HG03432 (cell line): ENCODE measurements around the gene PXT1.
"Not testable (repeated sequence)": the region's sequence is repeated elsewhere in the genome, so short reads cannot be mapped to it uniquely, and the experiment has no call there.

Experiments used
- ATAC-seq: cut with Tn5 transposase; IDR thresholded peaks from one replicate; pipeline ENCODE4 v1.9.1; 2021; ENCODE audit warnings: mild to moderate bottlenecking, moderate library complexity; ENCODE audit not compliant: unreplicated experiment

PXT1 gene, protein sequence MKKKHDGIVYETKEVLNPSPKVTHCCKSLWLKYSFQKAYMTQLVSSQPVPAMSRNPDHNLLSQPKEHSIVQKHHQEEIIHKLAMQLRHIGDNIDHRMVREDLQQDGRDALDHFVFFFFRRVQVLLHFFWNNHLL

DNA sequence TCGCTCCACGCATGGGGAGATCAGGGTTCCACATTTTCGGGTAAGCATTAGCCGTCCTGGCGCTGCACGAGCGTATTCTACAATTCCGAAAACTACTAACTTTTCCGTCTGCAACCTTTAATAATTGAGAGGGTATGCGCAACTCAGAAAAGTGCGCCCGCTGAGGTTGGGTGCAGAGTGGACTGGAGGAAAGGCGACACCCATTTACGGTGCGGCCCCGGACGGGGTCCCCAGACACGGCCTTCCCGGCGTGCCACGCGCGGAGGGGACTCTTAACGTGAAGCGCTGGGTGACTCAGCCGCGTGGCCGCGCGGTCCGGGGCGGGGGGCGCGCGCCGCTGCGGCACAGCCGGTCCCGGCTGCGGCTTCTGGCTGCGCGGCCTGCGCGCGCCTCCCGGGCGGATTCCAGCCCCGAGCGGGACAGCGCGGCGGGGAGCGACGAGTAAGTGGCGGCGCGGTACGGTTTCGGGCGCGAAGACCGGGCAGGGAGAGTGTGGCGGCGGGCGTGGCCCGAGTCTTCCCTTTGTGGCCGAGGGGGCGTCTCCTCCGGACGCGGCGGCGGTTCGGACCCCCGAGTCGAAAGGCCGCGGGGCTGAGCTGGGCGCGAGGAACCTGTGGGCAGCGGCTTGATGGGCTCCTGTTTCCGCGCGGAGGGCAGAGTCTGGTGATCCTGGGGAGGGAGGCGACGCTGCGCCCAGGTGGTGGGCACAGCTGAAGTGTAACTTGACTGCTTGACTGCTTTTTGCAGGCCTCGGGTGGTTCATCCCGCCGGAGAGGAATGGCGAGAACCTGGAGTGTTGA is at the start of gene PXT1, which contains the start of gene KCTD20:
TSS of gene PXT1 (minus strand) at position 184 of the 800 bp plus-strand sequence. CDS start 16,772 bp downstream, outside the sequence.
TSS of gene KCTD20 (plus strand) at position 330 of the 800 bp plus-strand sequence. CDS start 27,098 bp downstream, outside the sequence.
- ATAC-seq = peak; percentile 85

DNA sequence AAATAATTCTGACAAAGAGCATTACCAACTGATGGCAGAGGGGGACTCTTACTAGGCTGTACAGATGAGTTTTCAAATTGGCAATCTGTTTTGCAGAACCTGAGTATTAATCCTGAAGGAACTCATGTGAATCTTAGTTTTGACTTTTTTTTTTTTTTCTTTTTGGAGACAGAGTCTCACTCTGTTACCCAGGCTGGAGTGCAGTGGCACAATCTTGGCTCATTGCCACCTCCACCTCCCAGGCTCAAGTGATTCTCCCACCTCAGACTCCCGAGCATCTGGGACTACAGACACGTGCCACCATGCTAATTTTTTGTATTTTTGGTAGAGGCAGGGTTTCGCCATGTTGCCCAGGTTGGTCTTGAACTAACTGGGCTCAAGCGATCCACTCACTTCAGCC is 49.4 kb upstream of the PXT1 start:
- ATAC-seq = no peak

DNA sequence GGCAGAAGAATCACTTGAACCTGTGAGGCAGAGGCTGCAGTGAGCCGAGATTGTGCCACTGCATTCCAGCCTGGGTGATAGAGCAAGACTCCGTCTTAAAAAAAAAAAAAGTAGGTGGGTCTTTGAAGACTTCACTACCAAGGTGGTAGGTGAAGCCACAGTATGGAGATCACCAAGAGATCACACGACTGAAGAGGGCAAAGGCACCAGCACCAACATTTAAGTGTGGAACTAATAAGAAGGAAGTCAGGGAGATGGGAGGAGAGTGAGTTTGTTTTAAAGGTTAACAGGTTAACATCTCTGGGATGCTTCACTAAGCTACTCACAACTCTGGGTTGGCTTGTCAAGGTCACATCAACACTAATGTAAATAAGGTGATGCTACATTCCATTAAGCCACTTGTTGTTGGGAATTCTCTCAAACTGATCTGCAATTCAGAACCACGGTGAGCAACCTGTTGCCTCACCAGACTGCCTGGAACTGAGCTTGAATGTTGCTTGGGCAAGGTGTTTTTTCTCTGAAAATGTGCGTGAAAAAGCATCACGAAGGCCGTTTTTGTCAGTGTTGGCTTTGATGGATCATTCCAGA is 48.8 kb upstream of the PXT1 start:
- no peak for ATAC-seq

DNA sequence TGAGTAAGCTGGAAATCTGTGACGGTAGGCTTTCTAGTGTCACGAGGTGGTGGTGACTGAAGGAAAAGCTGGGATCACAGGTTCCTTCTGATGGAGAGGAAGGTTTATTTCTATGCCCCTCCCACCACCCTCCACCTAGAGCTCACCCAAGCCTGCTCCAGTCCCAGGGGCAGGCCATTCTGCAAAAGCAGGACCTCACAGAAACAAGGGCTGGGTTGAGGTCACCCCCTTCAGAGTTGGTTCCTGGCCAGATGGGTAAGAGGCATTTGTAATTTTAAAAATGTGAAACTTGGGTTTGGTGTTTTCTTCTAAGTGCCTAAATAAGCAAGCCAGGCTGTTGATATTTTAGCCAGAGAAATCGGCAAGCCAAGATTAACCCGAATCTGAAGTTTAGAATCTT is 46.8 kb upstream of the PXT1 start:
- ATAC-seq = no peak

DNA sequence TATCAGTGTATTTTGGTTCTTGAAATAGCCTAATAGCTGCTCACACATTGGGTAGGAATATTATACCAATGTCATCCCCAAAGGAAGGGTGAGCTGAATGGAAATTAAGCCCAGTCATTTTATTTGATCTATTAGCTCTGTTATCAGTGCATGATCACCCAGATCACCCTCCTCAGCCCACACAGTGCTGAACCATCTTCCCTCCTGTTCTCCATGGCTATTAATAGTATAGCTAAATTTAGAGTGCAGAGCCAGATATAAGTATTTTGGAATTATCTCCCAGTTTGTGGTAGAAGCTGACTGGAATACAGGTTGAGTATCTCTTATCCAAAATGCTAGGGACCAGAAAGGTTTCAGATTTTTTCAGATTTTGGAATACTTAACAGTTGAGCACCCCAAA is 45.6 kb upstream of the PXT1 start:
- ATAC-seq = no peak

DNA sequence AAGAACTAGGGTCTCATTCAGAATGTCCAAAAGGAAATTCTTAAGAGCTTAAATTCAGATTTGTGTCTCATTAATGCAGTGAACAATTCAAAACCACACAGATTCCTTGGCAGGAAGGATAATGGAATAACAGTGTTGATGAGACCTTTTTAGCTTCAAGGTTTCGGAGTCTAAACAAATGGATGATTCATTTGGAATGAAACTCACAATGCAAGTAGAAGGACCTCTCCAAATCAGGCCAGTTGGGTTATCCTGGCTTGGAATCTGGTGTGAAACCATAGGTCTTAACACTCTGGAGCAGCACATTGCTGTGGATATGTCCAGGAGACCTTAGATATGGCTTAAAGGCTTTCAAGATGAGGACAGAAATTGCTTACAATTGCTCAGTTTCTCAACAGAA is 45.0 kb upstream of the PXT1 start:
- ATAC-seq = no peak

DNA sequence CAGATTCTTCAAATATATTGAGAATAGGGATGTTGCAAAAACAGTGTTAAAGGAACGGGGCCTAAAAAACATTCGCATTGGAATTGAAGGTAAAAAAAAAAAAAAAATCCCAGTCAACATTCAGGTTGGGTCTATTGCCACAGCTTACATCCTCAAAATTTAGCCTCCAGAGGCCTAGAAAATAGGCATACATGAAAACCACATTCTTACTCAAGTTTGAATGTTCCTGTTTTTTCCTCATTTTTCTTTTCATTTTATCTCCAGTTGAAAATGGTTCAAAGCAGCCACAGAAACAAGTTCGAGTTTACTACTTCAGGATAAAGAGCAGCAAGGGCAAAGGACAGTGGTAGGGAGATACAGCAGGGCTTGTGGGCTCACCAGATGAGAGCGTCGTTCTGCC is 42.1 kb upstream of the PXT1 start:
- ATAC-seq = no peak

DNA sequence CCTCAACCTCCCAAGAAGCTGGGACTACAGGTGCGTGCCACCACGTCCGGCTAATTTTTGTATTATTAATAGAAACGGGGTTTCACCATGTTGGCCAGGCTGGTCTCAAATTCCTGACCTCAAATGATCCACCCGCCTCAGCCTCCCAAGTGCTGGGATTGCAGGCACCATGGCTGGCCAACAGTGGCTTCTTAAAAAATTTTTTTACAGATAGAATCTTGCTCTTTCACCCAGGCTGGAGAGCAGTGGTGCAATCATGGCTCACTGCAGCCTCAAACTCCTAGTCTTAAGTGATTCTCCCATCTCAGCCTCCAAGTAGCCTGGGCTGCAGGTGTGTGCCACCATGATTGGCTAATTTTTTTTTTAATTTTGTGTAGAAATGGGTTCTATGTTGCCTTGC is 40.7 kb upstream of the PXT1 start:
- not testable (repeated sequence) for ATAC-seq

DNA sequence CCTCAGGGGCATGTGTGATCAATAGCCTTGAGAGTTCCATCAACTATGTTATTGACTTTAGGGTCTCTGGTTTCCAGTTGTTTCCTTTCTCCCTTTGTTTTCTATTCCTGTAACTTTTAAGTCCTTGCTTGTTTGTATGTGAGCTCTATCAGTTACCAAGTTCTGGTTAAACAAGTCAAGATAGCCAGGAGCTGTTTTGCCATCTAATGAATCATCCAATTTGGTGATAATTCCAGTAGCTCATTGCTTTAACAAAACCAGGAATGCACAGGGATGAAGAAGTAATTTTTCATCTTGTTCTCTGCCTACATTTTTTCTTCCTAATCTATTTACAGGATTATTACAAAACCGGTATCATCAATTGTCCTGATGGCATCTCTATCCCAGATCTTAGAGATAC is 36.6 kb upstream of the PXT1 start:
- ATAC-seq = no peak

DNA sequence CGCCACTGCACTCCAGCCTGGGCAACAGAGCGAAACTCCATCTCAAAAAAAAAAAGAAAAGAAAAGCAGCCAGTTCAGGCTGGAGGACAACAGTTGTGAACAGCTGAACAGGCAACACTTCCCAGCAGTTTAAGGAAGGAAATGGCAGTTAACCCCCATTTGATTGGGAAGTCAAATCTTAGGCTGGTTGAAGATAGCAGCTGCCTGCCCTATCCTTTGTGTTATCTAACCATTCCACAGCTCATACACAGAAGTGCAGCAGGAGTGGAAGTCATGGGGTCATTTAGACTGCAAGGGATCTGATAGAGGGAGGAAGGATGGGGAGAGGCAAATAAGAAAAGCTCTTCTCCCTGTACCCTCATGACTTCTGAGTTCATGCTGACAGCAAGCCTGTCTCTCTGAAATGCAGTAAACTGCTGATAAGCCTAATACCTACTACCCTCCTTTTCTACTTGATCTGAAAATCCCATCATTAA is 35.4 kb upstream of the PXT1 start:
- no peak for ATAC-seq

DNA sequence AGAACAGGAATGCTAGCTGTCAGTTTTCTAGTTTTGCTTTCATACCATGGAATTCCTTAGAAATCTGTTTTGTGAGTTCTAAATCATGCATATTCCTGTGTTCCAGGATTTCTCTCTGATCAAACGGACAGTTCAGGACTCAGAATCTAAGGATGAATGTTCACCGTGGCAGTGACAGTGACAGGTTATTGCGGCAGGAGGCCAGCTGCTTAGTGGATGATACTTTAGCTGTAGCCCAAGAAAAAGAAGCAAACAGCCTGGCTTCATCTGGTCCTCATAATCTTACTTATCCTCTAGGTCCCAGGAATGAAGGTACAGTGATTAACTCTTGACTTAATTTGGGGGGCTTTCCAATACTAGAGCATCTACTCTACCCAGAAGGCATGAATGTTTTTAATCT is 27.3 kb upstream of the PXT1 start:
- no peak for ATAC-seq

DNA sequence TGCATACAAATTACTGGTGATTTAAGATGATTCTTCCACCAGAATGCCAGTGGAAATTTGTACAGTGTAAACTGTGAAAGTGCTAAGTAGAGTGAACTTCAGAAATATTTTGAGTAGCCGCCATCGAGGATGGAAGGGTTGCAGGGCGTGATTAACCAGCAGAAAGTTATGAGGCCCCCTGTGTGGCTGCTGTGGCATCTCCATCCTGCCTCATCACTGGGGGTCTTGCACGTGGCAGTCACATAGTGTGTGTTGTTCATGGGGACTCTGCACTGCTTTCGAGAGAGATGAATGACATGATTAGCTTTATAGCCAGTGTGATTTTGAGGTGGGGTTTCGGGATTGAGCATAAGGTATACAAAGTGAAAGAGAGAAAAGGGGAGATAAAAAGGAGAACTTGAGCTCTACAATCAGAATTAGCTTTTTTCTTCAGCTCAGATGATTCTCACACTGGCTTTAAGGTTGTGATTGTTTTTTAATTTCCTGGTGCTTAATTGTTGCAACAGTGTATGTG is 26.6 kb upstream of the PXT1 start:
- no peak for ATAC-seq

DNA sequence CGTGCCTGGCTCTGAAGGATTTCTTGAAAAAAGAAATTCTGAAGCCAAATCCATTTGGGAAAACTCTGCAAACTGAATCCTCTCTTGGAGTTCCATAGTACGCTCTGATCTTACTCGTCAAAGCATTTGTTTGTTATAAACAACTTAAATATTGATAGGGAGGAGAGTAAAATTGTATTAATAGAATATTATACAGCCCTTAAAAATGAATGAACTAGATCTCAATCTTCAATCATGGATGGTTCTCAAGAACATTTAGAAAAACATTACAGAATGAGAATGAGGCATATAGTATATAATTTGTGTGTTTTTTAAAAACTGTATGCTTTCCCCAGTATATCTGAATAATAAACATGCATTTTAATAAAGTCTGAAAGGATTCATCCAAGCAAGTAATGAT is 25.0 kb upstream of the PXT1 start:
- ATAC-seq = no peak

DNA sequence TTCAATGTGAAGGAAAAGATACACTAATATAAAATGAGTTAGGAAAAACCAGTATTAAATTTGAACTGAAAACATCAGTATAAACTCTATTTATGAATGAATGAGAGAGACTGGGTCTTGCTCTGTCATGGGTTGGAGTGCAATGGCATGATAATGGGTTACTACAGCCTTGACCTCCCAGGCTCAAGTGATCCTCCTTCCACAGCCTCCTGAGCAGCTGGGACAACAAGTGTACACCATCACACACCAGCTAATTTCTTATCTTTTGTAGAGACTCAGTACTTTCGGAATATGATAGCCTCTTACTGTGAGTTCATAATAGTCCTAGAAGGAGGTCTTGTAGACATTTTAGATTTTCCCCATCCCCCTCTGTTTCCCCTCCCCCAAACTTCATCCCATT is 21.6 kb upstream of the PXT1 start:
- ATAC-seq = no peak

DNA sequence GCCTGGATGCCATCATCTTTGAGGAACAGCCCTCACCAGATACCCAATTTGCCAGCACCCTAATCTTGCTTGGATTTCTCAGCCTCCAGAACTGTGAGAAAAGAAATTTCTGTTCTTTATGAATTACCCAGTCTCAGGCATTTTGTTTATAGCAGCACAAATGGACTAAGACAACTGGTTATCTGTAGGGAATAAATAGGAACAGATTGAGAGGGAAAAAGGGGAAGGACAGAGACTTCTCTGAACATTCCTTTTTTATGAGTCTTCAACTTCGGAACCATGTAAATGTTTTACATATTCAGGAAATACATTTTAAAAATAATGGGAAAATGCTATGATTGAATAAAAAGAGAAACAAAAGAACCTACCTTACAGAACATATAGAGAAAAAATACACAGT is 21.0 kb upstream of the PXT1 start:
- ATAC-seq = no peak

DNA sequence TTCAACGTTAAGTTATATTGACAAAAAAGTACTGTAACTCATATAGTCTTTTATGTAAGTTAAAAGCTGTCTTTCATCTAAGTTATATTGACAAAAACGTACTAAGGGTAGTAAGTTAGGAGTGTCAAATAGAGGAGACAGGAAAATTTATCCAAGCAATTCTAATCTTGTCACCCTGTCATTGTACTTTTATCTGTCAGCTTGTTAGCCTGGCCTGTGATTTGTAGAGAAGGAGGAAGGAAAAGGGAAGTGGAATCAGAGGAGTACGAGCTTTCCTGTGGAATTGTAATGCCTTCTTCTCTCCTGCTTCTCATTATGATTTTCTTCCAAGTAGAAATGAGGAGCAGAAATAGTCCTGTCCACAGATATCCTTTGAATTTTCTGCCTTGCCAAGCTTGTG is 19.0 kb upstream of the PXT1 start:
- no peak for ATAC-seq

DNA sequence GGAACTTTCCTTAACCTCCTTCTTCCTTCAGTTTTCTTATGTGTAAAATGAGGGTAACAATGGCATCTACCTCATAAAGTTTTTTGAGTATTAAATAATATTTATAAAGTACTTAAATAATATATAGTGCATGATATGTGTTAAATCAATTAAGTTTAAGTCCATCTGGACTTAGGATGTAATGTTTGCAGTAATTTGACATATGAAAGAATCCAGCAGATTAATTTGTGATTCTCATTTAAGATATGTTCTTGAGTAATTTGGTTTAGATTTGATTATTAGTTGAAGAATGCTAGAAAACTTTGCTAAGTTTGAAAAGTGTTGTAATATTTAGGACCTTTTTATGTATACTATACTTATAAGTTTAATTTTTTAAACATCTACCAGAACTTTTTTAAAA is 18.3 kb upstream of the PXT1 start:
- ATAC-seq = no peak

DNA sequence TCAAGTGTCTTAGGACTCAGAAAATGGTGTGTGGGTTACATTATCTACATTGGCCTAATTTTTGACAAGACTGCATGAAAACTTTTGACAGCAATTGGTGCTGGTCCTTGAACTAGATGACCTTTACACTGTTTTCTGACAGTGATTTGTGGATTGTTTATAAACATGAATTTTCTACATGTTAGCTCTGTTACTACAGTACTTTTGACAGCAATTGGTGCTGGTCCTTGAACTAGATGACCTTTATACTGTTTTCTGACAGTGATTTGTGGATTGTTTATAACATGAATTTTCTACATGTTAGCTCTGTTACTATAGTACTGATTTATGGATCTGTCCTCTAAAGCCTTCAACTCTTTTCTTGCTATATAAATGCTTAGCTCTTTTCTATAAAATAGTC is 16.8 kb upstream of the PXT1 start:
- ATAC-seq = no peak

DNA sequence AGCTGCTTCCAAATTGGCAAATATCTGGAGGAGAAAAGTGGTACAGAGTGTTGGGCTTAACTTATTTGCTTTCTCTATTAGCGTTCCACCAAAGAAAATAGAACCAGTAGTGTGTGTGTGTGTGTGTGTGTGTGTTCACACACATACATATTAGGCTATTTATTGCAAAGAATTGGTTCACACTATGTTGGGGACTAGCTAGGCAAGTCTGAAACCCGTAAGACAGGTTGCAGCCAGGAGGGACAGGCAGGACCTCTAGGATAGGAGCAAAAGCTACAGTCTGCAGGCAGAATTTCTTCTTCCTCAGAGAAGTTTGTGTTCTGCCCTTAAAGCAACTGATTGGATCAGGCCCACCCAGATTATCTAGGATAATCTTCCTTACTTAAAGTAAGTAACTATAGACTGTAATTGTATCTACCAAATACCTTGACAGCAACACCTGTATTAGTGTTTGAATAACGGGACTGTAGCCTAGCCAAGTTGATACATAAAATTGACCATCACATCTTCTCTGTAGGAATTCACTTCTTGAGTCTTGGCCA is 12.9 kb upstream of the PXT1 start:
- ATAC-seq = no peak

DNA sequence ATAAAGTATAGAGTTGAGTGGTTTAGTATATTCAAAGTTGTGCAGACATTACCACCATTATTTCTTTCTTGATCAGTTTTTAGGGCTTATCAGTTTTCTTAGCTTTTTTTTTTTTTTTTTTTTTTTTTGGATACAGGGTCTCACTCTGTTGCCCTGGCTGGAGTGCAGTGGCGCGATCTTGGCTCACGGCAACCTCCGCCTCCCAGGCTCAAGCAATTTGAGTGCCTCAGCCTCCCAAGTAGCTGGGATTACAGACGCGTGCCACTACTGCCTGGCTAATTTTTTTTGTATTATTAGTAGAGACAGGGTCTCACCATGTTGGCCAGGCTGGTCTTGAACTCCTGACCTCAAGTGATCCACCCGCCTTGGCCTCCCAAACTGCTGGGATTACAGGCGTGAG is 10.2 kb upstream of the PXT1 start:
- ATAC-seq = not testable (repeated sequence)

DNA sequence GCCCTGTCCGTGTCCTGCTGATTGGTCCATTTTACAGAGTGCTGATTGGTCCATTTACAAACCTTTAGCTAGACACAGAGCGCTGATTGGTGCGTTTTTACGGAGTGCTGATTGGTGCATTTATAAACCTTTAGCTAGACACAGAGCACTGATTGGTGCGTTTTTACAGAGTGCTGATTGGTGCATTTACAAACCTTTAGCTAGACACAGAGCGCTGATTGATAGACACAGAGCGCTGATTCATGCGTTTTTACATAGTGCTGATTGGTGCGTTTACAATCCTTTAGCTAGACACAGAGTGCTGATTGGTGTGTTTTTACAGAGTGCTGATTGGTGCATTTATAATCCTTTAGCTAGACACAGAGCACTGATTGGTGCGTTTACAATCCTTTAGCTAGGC is 6.5 kb upstream of the PXT1 start:
- not testable (repeated sequence) for ATAC-seq

DNA sequence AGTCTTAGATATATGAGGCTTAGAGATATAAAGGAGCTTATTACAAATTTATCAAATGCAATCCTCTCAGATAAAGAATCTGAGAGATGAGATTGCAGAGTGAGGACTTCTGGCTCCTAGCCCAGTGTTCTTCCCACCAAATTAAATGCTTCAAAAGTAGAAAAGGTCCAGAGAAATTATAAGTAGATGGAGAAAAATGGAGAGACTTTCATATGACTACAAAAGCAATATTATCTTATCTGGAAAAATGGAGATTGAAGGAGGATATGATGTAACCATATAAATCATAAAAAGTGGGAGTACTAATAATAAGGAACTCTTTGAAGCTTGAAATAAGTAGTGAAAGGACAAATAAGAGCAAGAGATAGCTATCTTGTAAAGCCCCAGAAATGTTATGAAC is 3.0 kb upstream of the PXT1 start:
- no peak for ATAC-seq
